HL-60 (cell line): ENCODE results near the gene COL28A1.

Experiments used
- GABPA ChIP-seq: IDR thresholded peaks from 2 replicates; pipeline ENCODE4 v1.6.1; 2012; ENCODE audit warnings: low read depth
- POLR2AphosphoS5 ChIP-seq: IDR thresholded peaks from 2 replicates; pipeline ENCODE4 v1.6.1; 2012; ENCODE audit warnings: low read depth
- SPI1 ChIP-seq: IDR thresholded peaks from 2 replicates; pipeline ENCODE4 v1.6.1; 2012; ENCODE audit warnings: low read depth, mild to moderate bottlenecking, borderline replicate concordance
- TF ChIP-seq, protein P1 (sequence below): IDR thresholded peaks from one replicate; pipeline ENCODE4 v1.5.1; 2011; ENCODE audit warnings: low read length, control low read depth, inconsistent platforms; ENCODE audit not compliant: insufficient read depth
- TF ChIP-seq, protein P2 (sequence below): IDR thresholded peaks from 2 replicates; pipeline ENCODE4 v1.6.1; 2012; ENCODE audit warnings: low read depth; ENCODE audit not compliant: insufficient replicate concordance

DNA sequence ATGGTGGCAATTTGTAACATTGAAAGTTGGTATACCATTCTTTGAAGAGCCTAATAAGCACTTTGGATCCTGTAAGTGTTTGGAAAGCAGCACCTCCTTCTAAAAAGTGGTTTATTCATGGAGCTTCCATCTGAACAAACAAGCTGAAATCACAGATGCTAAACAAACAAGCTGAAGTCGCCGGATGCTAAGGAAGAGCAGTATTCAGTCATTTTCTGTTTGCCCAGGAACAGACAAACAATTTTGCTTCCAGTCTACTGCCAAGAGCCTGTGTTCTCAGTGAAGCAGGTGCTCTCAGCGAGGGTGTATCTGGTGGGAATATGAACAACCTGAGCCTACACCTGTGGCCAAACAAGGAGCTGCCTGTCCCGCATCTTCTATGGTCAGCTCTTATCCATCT lies 6.3 kb downstream of the COL28A1 start:
- TF ChIP-seq POLR2AphosphoS5 (no peak), SPI1 (no peak), GABPA (no peak)
- TF ChIP-seq, protein P1, sequence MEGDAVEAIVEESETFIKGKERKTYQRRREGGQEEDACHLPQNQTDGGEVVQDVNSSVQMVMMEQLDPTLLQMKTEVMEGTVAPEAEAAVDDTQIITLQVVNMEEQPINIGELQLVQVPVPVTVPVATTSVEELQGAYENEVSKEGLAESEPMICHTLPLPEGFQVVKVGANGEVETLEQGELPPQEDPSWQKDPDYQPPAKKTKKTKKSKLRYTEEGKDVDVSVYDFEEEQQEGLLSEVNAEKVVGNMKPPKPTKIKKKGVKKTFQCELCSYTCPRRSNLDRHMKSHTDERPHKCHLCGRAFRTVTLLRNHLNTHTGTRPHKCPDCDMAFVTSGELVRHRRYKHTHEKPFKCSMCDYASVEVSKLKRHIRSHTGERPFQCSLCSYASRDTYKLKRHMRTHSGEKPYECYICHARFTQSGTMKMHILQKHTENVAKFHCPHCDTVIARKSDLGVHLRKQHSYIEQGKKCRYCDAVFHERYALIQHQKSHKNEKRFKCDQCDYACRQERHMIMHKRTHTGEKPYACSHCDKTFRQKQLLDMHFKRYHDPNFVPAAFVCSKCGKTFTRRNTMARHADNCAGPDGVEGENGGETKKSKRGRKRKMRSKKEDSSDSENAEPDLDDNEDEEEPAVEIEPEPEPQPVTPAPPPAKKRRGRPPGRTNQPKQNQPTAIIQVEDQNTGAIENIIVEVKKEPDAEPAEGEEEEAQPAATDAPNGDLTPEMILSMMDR, result no peak
- TF ChIP-seq, protein P2, sequence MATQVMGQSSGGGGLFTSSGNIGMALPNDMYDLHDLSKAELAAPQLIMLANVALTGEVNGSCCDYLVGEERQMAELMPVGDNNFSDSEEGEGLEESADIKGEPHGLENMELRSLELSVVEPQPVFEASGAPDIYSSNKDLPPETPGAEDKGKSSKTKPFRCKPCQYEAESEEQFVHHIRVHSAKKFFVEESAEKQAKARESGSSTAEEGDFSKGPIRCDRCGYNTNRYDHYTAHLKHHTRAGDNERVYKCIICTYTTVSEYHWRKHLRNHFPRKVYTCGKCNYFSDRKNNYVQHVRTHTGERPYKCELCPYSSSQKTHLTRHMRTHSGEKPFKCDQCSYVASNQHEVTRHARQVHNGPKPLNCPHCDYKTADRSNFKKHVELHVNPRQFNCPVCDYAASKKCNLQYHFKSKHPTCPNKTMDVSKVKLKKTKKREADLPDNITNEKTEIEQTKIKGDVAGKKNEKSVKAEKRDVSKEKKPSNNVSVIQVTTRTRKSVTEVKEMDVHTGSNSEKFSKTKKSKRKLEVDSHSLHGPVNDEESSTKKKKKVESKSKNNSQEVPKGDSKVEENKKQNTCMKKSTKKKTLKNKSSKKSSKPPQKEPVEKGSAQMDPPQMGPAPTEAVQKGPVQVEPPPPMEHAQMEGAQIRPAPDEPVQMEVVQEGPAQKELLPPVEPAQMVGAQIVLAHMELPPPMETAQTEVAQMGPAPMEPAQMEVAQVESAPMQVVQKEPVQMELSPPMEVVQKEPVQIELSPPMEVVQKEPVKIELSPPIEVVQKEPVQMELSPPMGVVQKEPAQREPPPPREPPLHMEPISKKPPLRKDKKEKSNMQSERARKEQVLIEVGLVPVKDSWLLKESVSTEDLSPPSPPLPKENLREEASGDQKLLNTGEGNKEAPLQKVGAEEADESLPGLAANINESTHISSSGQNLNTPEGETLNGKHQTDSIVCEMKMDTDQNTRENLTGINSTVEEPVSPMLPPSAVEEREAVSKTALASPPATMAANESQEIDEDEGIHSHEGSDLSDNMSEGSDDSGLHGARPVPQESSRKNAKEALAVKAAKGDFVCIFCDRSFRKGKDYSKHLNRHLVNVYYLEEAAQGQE, result no peak
